Measurements from ENCODE around the gene FANK1.
A peak's percentile ranks its signal among the peaks of the same experiment; 100 is the strongest.

FANK1 gene

GRCh38 chr10:125896088-125896934 lies at the start of gene FANK1:
Gene FANK1, plus strand, starts transcription at chr10:125896564. Its CDS starts 79 bp downstream, at chr10:125896643.
- peak; percentile 68 for DNase-seq (ENCODE audit: low read depth)

GRCh38 chr10:125846894-125847293 lies 49.5 kb upstream of the FANK1 start:
- no peak for DNase-seq (ENCODE audit: low read depth)

- no peak for DNase-seq (ENCODE audit: low read depth)
Observed at GRCh38 chr10:125848371-125848770, 48.0 kb upstream of the FANK1 start.

GRCh38 chr10:125848857-125849256 lies 47.5 kb upstream of the FANK1 start:
- DNase-seq (ENCODE audit: low read depth): no peak

GRCh38 chr10:125849448-125849847 lies 46.9 kb upstream of the FANK1 start:
- no peak for DNase-seq (ENCODE audit: low read depth)

GRCh38 chr10:125850766-125851731 lies 45.3 kb upstream of the FANK1 start:
- no peak for DNase-seq (ENCODE audit: low read depth)

- no peak for DNase-seq (ENCODE audit: low read depth)
Observed at GRCh38 chr10:125852487-125852886, 43.9 kb upstream of the FANK1 start.

GRCh38 chr10:125857185-125857760 lies 39.1 kb upstream of the FANK1 start:
- DNase-seq (ENCODE audit: low read depth): no peak

GRCh38 chr10:125859128-125859817 lies 37.1 kb upstream of the FANK1 start:
- DNase-seq (ENCODE audit: low read depth): no peak

GRCh38 chr10:125865120-125865519 lies 31.2 kb upstream of the FANK1 start:
- no peak for DNase-seq (ENCODE audit: low read depth)

GRCh38 chr10:125866421-125867029 lies 29.8 kb upstream of the FANK1 start:
- no peak for DNase-seq (ENCODE audit: low read depth)

- DNase-seq (ENCODE audit: low read depth): peak; percentile 11
Observed at GRCh38 chr10:125868372-125868975, 27.9 kb upstream of the FANK1 start.

GRCh38 chr10:125871338-125871737 lies 25.0 kb upstream of the FANK1 start:
- no peak for DNase-seq (ENCODE audit: low read depth)

- peak; percentile 36 for DNase-seq (ENCODE audit: low read depth)
Observed at GRCh38 chr10:125878957-125879835, 17.2 kb upstream of the FANK1 start.

- no peak for DNase-seq (ENCODE audit: low read depth)
Observed at GRCh38 chr10:125880719-125881118, 15.6 kb upstream of the FANK1 start.

GRCh38 chr10:125881192-125881591 lies 15.2 kb upstream of the FANK1 start, which contains the start of gene DHX32:
Gene DHX32, minus strand, starts transcription at chr10:125881292. Its CDS starts 468 bp downstream, at chr10:125880824.
- no peak for DNase-seq (ENCODE audit: low read depth)

GRCh38 chr10:125882596-125882995 lies 13.8 kb upstream of the FANK1 start:
- no peak for DNase-seq (ENCODE audit: low read depth)

- DNase-seq (ENCODE audit: low read depth): no peak
Observed at GRCh38 chr10:125883211-125883610, 13.2 kb upstream of the FANK1 start.

GRCh38 chr10:125886914-125887512 lies 9.4 kb upstream of the FANK1 start:
- DNase-seq (ENCODE audit: low read depth): no peak
